ENCODE results near the gene KCTD10. TPM values are rescaled to one million over a fixed set of nuclear protein-coding genes. Genes with fewer than 3 reads are reported as not detected.
"Not testable (repeated sequence)": the region's sequence is repeated elsewhere in the genome, so short reads cannot be mapped to it uniquely, and the experiment has no call there.

Gene KCTD10
- polyA plus RNA-seq, 12 donors, result 26.9 to 53.1 (median 32.3) TPM; not detected in 1

- DNase-seq, result no peak
Measured at GRCh38 chr12:109451400-109451799, 25.7 kb downstream of the KCTD10 start.

- no peak for DNase-seq
Measured at GRCh38 chr12:109450980-109451379, 26.1 kb downstream of the KCTD10 start.

- DNase-seq, result no peak
Measured at GRCh38 chr12:109449845-109450532, 27.1 kb downstream of the KCTD10 start.

- DNase-seq, result no peak
Measured at GRCh38 chr12:109448707-109449390, 28.3 kb downstream of the KCTD10 start.

- DNase-seq, result no peak
Measured at GRCh38 chr12:109448272-109448671, 28.8 kb downstream of the KCTD10 start.

- no peak for DNase-seq
Measured at GRCh38 chr12:109447482-109447881, 29.6 kb downstream of the KCTD10 start.

- DNase-seq, result no peak
Measured at GRCh38 chr12:109446869-109447268, 30.2 kb downstream of the KCTD10 start.

GRCh38 chr12:109445191-109445609 lies 31.9 kb downstream of the KCTD10 start:
- no peak for DNase-seq

GRCh38 chr12:109444259-109444658 lies 32.8 kb downstream of the KCTD10 start:
- no peak for DNase-seq

GRCh38 chr12:109443794-109444193 lies 33.3 kb downstream of the KCTD10 start:
- DNase-seq, result no peak

- no peak for DNase-seq
Measured at GRCh38 chr12:109440851-109441490, 36.1 kb downstream of the KCTD10 start.

GRCh38 chr12:109439951-109440350 lies 37.1 kb downstream of the KCTD10 start:
- DNase-seq, result not testable (repeated sequence)

- no peak for DNase-seq
Measured at GRCh38 chr12:109439181-109439580, 37.9 kb downstream of the KCTD10 start.

GRCh38 chr12:109436188-109436560 lies 40.9 kb downstream of the KCTD10 start:
- no peak for DNase-seq

GRCh38 chr12:109435428-109436187 lies 41.5 kb downstream of the KCTD10 start:
- DNase-seq, result no peak

GRCh38 chr12:109434582-109434981 lies 42.5 kb downstream of the KCTD10 start:
- DNase-seq, result no peak

GRCh38 chr12:109433618-109434017 lies 43.5 kb downstream of the KCTD10 start:
- no peak for DNase-seq

GRCh38 chr12:109432842-109433304 lies 44.2 kb downstream of the KCTD10 start:
- peak; percentile 43 for DNase-seq

GRCh38 chr12:109432431-109432830 lies 44.7 kb downstream of the KCTD10 start:
- no peak for DNase-seq

- DNase-seq, result no peak
Measured at GRCh38 chr12:109430244-109430643, 46.9 kb downstream of the KCTD10 start.

GRCh38 chr12:109428804-109429203 lies 48.3 kb downstream of the KCTD10 start:
- not testable (repeated sequence) for DNase-seq

- peak; percentile 72 for DNase-seq
Measured at GRCh38 chr12:109428037-109428629, 49.0 kb downstream of the KCTD10 start.
